Dedifferentiated amniotic fluid mesenchymal stem cell (primary cell): Measurements from ENCODE around the gene C6.
"Not testable (repeated sequence)": the region's sequence is repeated elsewhere in the genome, so short reads cannot be mapped to it uniquely, and the experiment has no call there.

Source experiments
- DNase-seq: peaks from one replicate; pipeline ENCODE4 v3.0.0-alpha.2; 2016; ENCODE audit errors: extremely low spot score

C6 gene

DNA sequence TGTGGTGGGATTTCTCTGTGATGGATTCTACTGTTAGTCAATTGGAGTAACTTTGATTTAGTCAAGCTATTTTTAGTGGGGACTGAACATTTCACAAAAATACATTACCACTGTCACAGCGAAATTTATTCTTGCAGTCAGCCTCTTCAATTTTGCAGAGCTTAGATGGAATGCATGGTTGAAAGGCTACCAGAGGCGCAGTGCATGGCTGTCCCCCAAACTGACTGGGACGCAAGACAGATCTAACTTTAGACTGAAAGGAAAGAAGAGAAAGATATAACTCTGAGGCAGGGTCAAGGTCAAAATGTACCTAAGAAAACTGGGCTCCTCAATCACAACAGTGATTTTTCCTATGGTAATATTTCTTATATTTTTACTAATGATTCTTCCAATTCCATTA, 13.7 kb downstream of the C6 start:
- DNase-seq = no peak

DNA sequence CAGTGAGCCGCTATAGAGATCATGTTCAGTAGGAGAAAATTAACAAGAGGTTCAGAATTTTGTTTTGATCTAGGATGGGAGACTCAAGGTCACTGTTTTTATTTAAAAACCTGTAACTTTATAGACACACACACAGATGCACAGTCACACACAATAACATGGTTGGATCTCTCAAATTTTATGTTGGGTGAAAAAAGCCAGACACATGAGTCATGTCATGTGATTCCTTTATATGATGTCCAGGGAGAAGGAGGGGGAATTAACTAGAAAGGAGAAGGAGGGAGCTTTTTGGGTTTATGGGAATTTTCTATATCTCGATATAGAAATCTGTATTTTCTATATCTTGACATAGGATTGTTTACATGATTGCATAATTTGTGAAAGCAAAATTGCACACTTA, 17.1 kb downstream of the C6 start:
- DNase-seq = no peak

DNA sequence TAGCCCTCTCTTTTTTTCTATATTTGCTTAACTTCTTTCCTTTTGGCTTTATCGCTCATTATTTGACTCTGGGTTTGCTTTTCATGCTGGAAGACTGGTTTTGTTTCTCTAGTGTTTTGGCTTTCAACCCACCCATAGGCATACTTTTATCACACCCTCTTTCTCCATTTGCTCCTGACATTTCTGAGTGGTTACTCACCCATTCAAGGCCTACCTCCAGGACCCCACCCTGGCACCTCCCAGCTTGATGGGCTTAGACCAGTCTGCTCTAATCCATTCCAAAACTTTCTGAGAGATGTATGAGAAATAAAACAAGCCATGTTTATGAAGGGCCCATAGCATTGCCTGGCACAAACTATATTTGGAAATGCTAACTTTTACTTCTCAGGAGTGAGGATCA, 18.1 kb downstream of the C6 start:
- no peak for DNase-seq

DNA sequence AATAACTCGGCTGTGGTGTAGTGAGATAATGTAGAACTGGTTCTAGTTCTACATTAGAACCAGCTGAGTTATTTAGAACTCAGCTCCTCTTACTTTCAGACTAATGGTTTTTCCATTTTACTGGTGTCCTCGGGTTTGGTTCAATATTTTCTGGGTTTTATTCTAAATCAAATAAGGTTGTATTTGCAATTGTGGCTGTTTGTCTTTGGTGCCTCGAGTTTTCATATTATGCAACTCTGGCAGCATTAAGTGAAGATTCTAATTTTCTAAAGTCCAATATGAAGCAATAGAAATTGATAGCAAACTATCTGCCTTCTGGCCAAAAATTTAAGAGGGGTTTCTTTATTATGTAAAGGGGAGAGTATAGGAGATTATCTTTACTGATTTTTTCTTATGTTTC, 19.0 kb downstream of the C6 start:
- no peak for DNase-seq

DNA sequence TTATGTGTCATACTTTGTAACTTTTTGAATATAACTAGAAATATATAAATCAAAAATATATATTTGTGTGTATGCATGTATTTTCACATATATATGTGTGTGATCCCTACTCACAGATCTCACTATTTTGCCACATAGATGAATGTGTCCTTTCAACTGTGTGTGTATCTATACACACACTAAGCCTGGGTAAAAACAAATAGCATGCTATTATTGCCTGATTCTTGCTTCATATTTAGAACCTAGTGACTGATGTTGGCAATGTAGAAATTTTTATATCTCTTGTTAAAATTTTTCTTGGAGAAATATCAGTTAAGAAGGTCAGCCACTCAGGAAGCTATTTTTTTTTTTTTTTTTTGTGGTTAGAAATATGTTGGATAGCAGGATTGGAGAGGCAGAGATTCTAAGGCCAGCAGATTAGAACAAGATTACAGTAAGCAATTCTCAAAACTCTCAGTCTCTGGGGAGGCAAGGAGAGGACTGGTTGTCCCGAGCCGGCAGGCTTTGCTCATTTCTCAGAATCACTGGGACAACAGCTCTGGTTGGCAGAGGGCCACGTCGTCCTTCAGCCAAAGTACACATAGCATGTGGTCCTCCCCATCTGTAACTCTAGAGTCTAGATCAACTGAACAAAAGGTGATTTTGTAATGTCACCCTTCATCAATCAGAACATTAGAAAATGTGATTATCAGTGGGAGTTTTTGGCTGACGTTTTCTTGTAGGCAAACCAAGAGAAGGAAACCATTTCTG, 19.7 kb downstream of the C6 start:
- DNase-seq = no peak

DNA sequence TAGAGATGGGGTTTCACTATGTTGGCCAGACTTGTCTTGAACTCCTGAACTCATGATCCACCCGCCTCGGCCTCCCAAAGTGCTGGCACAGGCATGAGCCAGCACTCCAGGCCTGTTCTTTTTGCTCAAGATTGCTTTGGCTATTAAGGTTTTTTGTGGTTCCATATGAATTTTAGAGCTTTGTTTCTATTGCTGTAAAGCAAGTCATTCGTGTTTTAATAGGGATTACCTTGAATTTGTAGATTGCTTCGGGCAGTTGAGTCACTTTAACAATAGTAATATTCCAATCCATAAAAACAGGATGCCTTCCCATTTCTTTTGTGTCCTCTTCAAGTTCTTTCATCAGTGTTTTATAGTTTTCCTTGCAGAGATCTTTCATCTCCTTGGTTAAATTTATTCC, 22.1 kb downstream of the C6 start:
- no peak for DNase-seq

DNA sequence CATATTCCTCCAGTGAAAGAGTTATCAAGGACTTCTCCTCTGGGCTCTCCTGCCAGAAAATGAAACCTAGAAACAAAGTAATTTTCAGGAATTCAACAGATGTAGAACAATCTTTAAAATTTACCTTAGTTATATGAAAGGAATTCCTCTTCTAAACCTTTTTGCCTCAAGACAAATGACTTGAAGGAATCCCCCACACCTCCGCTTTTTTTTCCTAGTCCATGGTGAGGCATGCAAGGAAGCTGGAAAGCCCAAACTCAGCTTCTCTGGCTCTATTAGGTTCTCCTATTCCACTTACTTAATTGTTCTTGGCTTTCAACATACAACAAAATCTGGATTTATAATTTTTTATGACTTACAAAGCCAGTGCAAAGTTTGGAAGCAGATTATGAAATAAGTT, 27.2 kb downstream of the C6 start:
- DNase-seq = no peak

DNA sequence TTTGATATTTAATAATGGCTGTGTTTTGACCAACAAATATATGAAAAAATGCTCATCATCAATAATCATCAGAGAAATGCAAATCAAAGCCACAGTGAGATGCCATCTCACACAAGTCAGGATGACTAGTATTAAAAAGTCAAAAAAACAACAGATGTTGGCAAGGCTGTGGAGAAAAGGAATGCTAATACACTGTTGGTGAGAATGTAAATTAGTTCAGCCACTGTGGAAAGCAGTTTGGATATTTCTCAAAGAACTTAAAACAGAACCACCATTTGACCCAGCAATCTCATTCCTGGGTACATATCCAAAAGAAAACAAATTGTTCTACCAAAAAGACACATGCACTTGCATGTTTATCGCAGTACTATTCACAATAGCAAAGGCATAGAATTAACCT, 30.0 kb downstream of the C6 start:
- not testable (repeated sequence) for DNase-seq

DNA sequence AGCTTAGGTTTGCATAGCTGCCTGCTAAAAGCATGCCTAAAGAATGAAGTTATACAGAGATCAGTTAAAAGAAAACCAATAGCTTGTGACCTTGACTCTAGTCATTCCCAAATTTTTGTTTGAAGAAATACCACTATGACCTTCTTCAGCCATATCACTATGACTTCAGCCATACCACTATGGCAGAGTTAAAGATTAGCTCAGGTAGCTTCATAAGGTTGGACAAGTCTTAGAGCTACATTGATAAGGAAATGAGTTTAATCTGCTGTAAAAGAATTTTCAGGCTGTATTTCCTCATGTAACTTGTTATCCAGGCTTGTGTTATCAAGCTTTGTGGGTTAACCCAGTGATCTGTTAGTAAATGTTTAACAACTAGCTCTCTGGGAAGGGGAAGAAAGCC, 30.7 kb downstream of the C6 start:
- no peak for DNase-seq

DNA sequence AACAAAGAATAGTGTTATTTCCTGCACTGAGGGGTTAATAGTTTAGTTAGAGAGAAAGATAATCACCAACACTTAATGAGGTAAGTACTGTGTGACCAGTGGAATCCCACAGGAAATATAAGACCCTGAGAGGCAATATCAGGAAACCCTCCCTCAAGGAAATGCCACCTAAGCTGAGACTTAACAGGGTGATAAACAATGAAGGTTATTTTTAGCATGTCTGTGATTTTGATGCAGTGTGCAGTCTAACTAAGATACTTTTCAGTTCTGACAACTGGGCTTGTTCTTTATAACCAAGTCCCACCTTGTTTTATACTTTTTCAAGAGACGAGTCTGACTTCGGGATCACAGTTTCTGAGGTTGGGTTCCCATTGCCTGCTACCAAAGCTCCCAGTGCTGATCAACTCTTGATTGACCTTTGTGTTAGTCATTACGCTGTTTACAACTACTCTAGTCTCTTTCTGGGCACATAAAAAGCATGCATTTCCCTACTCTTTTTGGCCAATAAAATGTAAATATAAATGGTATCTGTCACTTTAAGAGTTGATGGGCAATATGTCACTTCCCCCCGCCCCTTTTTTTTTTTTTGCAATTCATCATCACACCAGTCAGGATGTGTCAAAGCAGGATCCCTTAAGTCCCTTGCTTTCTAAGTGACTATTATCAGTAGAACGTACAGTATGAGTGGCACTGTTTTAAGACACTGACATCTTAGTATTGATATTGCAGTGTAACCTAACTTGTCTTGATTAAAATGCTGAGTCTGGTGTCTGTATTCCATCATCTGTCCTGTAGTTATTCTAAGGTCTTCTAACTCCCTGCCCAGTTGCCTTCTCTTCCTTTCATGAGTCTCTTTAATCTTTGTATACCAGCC, 31.4 kb downstream of the C6 start:
- no peak for DNase-seq

DNA sequence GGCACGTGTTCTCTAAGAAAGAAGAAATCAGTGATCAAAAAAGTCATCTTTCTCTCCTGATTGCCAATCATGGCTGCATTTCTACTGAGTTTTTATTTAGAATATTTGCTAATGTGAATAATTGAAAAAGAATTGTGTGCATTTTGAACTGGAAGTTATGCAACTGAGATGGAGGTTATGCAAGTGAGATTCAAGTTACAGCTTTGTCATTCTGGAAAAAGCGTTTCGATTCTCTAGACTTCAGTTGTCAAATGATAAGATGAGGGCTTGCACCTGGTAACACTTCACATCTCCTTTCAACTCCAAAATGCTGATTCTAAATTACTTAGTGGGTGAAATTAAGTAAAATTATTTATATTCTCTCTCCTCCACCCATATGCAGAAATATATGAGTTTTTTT, 36.4 kb downstream of the C6 start:
- DNase-seq = no peak

DNA sequence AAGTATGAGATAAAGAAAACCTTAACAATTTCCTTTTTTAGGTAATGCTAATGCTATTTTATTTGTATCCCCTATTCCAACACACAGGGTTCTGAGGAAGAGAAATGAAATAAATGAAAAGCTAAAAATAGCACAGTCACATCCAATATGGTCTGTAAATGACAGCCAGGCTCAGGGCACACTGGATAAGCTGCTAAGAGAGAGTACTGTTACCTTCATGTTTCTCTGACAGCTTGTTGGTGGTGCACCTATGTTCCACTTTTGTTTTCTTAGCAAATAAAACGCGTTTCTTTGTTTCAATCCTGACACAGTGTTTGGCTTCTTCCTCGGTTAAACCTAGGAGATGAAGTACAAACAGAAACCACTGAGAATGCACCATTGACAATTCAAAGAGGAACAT, 41.3 kb downstream of the C6 start:
- DNase-seq = no peak

DNA sequence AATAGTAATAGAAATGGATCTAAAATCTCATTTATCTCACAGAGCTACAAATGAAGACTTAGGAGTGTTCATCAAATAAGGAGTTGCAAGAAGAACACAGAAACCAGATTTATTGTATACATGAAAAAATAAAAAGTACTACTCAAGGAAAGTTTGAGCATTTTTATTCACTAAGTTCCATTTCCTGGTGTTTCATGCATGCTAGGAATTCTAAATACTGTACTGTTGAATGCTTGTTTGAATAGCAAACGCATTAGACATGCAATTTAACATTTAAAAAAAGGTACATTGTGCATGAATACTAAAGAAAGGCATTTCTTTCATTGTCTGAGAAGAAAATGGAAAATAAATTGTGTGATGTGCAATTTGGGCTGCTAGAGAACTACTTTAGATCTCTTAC, 52.1 kb downstream of the C6 start:
- peak; percentile 59 for DNase-seq

DNA sequence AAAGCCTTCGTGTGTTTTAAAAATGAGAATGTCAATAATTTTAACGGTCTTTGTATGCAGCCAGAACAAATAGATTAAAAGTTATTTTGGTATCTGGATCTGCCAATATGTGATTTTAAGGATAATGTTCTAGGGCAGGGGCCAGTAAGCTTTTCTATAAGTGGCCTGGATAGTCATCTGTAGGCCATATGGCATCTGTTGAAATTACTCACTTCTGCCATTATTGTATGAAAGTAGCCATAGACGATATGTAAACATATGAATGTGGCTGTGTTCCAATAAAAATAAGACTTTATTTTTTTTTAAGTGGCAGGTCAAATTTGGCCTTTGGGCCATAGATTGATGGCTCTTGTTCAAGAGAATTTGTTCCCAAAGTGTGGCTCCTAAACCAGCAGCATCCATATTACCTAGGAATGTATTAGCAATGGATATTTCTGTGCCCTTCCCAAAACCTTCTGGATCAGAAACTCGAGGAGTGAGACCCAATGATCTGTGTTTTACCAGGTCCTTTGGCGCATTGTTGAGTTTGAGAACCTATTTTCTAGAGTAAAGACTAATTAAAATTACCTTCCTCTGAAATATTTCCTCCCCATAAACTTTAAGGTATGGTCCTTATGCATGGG, 55.9 kb downstream of the C6 start:
- no peak for DNase-seq

DNA sequence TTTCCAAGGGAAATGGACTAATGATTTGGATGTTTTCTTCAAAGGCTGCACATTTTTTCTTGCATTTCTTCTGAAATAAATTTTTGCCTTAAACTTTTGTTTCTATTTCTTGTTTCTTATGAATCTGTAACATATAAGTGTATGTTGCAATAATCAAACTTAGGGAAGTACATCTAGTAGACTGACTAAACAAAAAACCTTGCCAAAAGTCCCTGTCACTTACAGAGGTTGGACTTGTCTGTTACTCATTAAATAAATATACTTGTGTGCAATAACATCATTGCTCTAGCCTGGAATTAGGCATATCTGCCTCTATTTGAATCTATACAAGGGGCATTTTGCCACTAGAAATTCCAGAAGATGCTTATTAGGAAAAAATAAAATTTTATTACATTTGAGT, 56.6 kb downstream of the C6 start:
- DNase-seq = no peak

DNA sequence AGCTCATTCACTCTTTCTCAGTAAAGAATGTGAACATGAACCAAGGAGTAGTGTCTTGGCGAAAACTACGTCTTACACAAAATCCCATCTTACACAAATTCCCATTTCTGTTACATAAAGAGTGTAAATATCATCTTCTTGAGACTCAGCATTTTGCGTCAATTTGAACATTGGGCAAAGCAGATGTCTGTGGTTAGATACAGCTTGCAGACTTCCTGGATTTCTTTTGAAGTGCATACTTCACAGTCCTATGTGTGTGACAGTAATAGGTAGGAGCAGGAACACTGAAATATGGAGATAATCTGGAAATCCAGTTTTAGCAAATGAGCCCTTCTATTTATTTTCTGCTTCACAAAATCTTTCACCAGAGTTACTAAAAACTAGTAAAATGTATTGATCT, 58.8 kb downstream of the C6 start:
- DNase-seq = no peak

DNA sequence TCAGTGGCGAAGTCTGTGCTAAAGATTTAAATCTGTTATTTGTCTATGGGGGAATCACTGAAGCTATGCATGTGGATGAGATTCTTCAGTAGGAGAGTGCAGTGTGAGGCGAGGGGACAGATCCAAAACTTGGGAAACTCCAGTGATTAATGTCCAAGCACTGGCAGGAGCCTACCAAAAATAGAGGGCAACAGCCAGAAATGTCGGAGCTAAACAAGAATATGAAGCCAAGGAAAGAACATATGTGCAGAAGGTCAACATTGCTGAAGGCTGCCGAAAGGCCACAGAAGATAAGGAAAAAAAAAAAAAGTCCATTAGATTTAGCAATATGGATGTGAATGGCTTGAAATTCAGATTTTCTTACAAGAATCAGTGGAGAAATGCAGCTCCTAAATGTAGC, 61.8 kb downstream of the C6 start:
- DNase-seq = no peak

DNA sequence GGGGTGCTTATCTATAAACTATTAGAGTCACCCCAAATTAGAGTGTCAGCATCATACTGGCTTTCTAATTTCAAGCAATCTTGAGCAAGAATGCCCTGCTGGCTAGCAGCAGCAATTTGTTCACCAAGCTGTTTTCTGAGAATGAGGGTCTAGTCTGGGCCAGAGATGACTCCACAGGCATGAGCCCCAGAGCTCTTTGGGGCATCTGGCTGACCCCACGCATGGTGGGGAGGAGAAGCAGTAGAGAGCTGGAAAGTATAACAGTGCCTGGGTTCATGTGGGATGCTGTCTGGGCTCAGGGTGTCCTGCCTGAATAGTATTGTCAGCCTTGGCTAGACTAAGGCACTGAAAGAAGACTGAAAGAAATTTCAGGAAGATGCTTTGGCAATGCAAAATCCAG, 64.9 kb downstream of the C6 start:
- DNase-seq = no peak

DNA sequence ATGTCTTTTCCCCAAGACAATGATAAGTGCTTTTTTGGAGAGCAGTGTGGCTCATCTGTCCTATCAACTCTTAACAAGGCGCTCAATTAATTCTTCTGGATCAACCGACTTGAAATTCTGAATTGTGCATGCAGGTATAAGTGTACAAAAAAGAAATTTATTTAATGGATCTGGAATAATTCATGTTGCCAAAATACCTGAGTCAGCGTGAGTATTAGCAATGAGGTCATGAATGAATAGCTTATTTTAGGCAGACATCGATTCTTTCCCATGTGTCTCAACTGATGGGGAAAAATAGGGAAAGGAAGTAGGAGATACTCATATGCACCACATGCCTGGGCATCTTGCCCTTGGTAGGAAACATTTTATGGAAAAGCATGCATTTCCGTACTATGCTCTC, 68.0 kb downstream of the C6 start:
- no peak for DNase-seq

DNA sequence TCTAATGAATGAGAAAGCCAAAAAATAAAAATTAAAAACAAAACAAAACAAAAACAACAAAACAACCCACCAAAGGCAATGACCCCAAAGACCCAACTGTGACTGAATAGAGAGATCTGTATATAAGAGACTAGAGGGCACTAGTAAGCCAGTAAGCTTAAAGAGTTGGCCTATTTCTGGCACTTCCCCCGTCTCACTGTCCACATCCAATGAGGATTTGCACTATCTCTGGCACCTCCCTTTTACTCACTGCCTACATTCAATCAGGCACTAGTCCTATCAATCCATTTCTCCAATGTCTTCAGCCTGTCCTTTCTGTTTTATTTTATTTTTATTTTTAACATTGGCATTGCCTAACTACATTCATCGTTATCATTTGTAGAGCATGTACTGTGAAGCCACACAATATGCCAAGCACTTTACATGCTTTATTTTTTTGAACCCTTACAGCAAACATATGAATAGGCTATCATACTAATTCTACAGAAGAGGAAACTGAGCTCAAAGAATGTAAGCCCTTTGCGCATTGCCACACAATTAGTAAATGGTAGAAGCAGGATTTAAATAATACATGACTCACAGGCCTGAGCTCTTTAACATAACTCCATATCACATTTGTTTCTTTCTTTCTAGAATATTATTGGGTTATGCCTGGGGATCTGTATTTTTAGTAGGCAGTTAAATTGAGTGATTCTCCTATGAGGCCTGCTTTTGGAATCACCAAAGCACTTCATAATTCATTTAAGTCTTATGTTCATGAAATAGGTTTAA, 70.0 kb downstream of the C6 start:
- no peak for DNase-seq

DNA sequence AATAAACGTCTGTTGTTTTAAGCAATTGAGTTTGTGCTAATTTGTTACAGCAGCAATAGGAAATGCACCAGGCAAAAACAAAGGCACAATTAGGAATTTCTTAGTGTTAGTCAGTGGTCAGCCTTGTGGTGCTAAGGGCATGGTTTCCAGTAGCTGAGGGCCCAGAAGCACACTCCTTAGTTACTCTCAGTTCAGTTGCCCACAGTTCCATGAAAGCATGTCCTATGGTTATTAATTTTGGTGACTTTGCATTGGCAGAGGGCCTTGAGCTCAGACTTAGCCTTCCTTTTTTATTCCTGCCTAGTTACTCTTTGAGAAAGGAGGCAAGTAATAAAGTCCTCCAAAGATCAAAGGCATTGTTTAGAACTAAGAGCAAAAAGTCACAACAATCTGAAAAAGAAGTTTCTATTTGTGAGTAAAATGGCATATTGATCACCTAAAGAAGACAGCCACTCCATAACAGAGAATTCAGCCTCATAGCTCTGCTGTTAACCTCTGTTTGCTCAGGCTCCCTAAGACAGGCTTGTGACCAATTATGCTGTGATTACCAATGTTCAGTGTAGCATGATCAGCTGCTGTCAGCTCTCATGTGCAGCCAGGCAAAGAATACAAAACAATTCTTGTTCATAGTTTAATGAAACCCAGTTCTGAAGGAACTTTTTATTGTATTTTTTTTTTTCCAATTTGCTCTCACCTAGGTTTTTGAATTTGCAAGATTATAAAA, 85.2 kb downstream of the C6 start:
- DNase-seq = no peak

DNA sequence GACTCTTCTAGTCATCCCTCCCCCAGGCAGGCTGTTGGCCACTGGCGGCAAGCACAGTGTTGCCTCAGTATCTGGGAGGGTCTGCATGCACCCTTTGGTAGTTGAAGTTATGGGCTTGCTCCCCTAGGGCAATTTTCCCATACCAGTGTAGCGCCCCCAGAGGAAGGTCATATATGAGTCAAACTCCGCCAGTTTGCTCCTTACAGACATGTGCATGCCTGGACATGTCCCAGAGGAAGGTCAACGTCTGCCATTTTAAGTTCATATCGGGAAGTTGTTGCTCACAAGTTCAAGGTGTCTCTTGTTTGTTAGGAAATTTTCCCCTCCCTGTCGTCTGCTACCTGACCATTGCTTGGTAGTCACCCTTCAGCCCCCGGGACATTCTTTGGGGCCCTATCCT, 90.9 kb downstream of the C6 start:
- no peak for DNase-seq
